HG03039 (cell line): ENCODE results near the gene PTPRF.

Source experiments
- ATAC-seq: cut with Tn5 transposase; IDR thresholded peaks from one replicate; pipeline ENCODE4 v1.9.1; 2021; ENCODE audit warnings: mild to moderate bottlenecking, moderate library complexity; ENCODE audit not compliant: unreplicated experiment

The PTPRF gene

GRCh38 chr1:43512681-43513080 lies 18.0 kb upstream of the PTPRF start:
- ATAC-seq: no peak

- ATAC-seq: no peak
Observed at GRCh38 chr1:43513471-43514173, 17.1 kb upstream of the PTPRF start.

DNA sequence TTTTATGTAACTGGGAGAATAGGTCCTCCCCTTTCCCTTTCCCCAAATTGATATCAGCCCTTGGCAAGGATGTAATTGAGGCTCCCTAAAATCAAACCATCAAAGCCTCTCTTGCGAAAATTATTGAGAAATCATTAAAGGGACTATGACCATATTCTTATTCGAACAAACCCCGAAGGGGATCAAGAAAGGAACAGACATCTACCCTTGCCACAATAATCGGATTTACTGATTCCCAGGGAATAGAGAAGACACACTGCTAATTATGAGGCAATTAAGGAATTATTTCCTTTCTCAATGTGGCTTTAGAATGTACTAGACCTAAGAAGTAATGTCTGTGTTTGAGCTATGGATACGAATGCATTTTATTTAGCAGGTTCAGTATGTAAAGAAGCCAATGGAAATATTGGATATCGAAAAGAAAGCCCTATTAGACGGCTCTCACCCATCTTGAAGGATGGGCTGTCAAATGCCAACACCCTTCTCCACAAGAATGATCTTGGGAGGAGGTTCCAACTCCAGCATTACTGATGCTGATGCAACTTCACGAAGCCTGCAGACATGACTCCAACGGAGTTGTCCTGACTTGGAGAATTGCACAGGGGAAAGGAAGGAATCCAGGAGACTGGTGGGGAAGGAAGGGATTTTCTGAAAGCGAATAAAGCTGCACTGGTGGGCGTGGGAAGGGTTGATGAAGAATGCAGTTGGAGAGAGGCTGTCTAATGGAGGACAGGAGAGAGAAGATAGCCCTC lies 11.6 kb upstream of the PTPRF start:
- ATAC-seq: no peak

DNA sequence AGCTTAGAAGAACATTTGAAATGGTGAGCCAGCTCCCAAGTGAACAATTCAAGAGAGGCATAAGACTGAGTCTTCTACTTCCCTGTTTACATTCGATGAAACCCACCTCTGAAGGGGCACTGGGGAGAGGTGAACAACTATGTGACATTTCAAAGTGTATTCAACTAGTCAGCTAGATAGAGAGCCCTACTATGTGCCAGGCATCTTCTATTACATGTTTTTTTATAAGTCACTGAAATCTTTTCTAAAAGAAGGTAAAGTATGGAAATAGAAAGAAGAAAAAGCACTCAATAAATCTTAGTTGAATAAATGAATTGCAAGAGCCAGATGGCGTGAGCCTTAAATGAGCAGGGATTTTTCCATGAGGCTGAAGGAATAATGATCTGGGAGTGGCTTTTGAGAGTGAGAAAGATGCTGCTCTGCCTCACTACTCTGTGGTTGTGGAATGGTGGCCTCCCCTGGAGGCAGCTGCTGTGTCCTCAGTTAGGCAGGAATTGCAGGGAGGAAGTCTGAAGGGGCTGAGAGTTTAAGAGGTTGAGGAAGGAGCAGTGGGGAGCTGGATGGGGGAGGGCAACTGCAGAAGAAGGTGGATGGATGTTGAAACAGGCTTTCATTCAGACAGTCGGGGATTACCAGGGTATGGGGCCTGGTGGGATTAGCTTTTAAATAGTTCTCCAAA lies 10.4 kb upstream of the PTPRF start:
- ATAC-seq: no peak

GRCh38 chr1:43521078-43521477 lies 9.6 kb upstream of the PTPRF start:
- no peak for ATAC-seq

DNA sequence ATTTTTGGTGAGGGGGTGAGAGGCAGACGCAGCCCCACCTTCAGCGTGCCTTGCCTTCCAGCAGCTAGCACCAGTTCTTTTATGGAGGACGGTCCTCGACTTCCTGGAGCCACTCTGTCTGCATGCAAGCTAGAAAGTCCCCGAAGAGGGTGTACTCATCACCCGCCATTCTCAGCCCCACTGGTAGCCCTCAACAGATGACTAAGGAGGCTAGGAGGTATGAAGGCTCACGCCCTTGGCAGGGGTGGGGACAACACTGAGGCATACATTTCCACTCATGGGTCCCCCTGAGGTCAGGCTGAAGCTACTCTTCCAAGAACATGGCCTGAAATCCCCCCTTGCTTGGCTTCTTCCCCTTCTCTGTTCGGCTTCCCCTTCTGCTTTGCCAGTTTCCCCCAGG lies 8.9 kb upstream of the PTPRF start:
- ATAC-seq: no peak

GRCh38 chr1:43522431-43522775 lies 8.3 kb upstream of the PTPRF start:
- ATAC-seq: no peak

DNA sequence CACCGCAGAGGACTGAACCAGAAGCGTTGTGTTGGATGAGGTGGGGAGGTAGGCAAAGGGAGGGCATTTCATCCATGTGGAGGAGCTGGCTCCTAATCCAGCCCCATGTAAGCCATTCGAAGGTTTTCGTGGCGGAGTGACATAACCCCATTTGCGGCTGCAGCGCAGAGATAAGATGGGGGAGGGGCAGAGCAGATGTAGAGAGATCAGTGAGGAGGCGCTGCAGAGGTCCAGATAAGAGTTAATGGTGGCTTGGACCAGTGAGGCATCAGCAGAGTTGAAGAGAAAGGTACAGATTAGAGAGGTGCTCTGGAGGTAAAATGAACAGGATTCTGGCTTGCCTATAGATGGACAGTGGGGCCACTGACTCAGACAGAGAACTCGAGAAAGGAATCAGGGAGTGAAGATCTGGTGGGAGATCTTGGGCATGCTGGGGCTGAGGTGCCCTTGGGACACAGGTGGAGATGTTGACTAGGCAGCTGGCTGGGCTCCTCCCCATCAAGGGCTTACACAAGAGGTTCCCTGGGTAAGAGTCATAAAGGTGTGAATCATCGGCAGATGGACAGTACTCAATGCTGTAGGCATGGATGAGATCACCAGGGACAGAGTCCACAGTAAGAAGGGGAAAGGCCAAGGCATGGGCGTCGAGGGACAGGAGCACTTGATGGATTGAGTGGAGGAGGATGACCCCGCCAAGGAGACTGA lies 7.8 kb upstream of the PTPRF start:
- no peak for ATAC-seq

DNA sequence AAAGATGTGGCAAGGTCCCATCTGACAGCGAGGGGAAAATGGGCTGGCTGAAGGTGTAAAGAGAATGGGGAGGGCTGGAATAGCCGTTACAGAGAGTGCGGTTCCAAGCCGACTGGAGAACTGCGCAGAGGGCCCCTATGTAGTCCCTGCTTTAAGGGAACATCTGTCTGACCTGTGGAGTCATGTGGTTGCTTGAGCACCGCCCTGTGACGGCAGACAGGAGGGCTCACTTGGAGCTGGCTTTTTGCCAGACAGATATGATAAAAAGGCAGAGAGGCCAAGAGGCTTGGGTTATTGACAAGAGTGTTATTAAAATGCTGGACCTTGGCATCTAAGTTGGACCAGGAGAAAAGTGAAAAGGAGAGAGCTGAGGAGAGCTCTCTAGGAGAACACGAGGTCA lies 5.9 kb upstream of the PTPRF start:
- ATAC-seq: no peak

DNA sequence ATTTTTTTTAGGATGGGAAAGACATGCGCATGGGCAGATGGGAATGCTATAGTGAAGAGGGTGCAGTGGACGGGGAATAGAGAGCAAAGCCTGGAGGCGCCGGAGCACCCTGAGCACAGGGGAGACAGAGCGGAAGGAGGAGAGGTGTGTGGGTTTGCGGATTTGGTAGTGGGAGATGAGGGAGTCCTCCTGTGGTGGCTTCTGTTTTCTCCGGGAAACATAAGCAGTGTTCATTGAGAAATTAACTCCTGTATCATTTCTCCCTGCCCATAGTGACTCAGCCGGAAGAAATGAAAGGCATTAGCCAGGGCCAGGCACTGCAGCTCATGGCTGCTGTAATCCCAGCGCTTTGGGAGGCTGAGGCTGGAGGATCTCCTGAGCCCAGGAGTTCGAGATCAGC lies 4.7 kb upstream of the PTPRF start:
- ATAC-seq: no peak

DNA sequence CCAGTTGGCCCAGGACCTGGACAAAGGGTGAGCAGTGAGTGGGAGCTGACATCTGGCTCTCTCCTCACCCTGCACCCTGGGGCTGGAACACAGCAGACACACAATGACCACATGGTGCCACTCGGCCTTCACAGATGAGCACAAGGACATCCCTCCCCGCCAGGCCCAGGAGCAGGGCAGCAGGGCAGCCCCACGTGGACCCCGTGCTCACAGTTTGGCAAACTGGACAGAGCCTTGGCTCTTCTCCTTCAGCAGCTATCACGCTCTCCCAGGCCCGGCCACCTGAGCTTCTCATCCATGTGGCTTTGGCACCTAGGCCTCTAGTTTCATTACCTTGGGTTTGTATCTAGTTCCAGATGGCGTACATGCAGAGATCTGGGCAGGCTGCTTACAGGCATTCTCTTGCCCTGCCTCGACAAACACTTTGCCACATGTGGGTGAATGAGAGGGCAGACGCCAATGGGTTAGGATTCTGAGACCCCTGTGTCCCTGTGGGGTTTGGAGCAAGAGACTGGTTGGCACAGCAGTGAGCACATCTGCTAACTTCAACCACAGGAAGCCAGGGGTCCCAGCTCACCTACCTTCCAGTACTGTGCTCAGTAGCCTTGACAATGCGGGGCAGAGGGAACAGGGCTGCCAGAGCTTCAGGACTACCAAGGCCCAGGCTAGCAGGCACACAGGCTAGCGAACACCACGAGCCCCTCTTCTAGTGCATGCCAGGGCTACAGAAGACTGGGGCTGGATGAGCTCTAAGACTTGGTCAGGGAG lies 3.4 kb upstream of the PTPRF start:
- ATAC-seq: no peak

GRCh38 chr1:43529206-43529731 lies 1.4 kb upstream of the PTPRF start:
- no peak for ATAC-seq

GRCh38 chr1:43531107-43531905 lies 623 bp downstream of the PTPRF start:
- ATAC-seq: no peak

- ATAC-seq: no peak
Observed at GRCh38 chr1:43531906-43532584, 1.4 kb downstream of the PTPRF start.

DNA sequence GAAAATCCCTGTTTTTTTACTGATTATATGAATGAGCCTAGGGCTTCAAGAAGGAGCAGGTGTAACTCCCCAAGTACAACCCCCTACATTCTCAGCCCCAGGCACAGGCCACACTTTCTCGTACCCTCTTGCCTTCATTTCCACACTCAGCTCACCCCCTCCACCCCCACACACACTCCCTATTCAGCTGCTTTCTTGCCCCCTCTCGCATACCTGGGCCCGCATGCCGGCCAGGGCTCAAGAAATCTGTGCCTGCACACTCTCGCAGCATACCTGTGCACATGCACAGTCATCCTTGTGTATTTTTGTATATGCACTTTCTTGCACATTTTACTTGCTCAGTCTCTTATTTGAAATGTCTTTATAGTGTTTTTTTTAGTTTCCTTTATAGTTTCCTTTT lies 2.0 kb downstream of the PTPRF start:
- ATAC-seq: no peak

DNA sequence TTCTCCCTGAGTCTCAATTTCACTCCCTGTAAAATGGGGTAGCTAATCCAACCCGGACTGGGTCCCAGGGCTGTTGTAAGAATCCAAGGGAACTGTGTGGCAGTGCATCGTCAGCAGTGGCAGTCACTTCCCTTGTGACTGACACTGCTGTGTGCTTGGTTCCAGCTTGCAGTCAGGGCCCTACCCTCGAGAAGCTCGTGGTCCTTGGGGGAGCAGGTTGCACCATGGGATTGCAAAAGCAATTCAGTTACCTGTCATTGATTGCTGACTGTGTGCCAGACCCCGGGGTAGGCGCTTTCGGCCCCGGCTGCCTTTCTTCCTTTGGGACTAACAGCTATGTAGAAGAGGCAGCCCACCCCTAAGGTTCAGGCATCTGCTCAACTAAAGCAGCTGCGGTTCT lies 2.9 kb downstream of the PTPRF start:
- ATAC-seq: no peak

- no peak for ATAC-seq
Observed at GRCh38 chr1:43534256-43534655, 3.6 kb downstream of the PTPRF start.

GRCh38 chr1:43536196-43536863 lies 5.6 kb downstream of the PTPRF start:
- ATAC-seq: no peak
